Measurements from ENCODE around the gene SLC4A7. TPM values are rescaled to one million over a fixed set of nuclear protein-coding genes. Genes with fewer than 3 reads are reported as not detected.

The SLC4A7 gene
- total and polyA plus RNA-seq, 2 donors (not counting 1 experiment from before 2014, with no cell fraction given) = 9.4 to 46.9 TPM

DNA sequence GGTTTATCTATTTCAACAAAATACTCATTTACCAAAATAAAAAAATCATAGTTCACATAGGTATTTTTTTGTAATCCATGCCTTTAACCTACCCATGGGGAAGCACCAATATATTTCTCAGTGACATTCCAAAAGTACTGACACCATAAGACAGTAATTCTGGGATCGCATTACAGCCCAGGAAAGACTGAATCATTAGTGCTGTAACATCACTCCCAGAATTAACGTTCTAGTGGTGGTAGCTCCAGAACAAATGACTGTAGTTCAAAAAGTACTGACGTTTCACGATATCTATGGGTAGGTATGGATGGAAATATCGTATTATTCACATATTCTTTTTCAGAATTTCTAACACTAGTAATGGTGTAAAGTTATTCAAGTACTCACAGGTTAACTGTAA lies 60.7 kb downstream of the SLC4A7 start:
- ChIA-PET POLR2A (no interaction called here), CTCF (no interaction called here)
- no CpG with 5 or more reads among the region's 5 CpGs for WGBS (ENCODE audit: insufficient coverage)
- H4K20me1 ChIP-seq (ENCODE audit: control insufficient read depth, insufficient read depth, low read length, poor library complexity, severe bottlenecking) = no peaks in the 10 kb centered on the region
- H3K4me3 Mint-ChIP-seq = no peak overlapping the region
- no peak for DNase-seq
- H3K79me2 ChIP-seq (ENCODE audit: control insufficient read depth, insufficient read depth, low read length) = no peaks in the 10 kb centered on the region
- no peak overlapping the region for H3K4me3 ChIP-seq (ENCODE audit: control extremely low read depth in 1 of 5, extremely low read depth in 1 of 5, insufficient read depth in 1 of 5, low read depth in 2 of 5, low read length in 4 of 5)
- no peak overlapping the region for H3K9ac ChIP-seq (ENCODE audit: low read length)
- H3K4me1 Mint-ChIP-seq = no peaks in the 10 kb centered on the region
- no peak overlapping the region for H3K4me2 ChIP-seq (replicated peaks; ENCODE audit: low read depth, low read length, poor library complexity, severe bottlenecking)
- H3K27me3 Mint-ChIP-seq = no peaks in the 10 kb centered on the region
- no peak overlapping the region for H3K27ac ChIP-seq (ENCODE audit: low read length in 2 of 2)
- no peaks in the 10 kb centered on the region for H3K27me3 ChIP-seq (replicated peaks in 1 of 4; ENCODE audit: control extremely low read depth in 1 of 4, control insufficient read depth in 3 of 4, insufficient read depth in 4 of 4, low read length in 3 of 4)
- peaks cover 0 to 26% of the 10 kb centered on the region in 2 experiments for H3K36me3 ChIP-seq (replicated peaks in 1 of 2; ENCODE audit: control extremely low read depth in 1 of 2, control insufficient read depth in 1 of 2, extremely low read depth in 1 of 2, insufficient read depth in 2 of 2, low read length in 1 of 2)
- H3K4me1 ChIP-seq (ENCODE audit: control insufficient read depth in 2 of 2, insufficient read depth in 2 of 2, low read length in 2 of 2) = no peaks in the 10 kb centered on the region
- no peak for ATAC-seq (ENCODE audit: low read depth)
- no peaks in the 10 kb centered on the region for H3K9me3 Mint-ChIP-seq (ENCODE audit: insufficient read depth)
- TF ChIP-seq, protein P1, sequence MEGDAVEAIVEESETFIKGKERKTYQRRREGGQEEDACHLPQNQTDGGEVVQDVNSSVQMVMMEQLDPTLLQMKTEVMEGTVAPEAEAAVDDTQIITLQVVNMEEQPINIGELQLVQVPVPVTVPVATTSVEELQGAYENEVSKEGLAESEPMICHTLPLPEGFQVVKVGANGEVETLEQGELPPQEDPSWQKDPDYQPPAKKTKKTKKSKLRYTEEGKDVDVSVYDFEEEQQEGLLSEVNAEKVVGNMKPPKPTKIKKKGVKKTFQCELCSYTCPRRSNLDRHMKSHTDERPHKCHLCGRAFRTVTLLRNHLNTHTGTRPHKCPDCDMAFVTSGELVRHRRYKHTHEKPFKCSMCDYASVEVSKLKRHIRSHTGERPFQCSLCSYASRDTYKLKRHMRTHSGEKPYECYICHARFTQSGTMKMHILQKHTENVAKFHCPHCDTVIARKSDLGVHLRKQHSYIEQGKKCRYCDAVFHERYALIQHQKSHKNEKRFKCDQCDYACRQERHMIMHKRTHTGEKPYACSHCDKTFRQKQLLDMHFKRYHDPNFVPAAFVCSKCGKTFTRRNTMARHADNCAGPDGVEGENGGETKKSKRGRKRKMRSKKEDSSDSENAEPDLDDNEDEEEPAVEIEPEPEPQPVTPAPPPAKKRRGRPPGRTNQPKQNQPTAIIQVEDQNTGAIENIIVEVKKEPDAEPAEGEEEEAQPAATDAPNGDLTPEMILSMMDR (IDR thresholded peaks at IDR 0.05) = no peak
- TF ChIP-seq EZH2 (IDR thresholded peaks at IDR 0.05; ENCODE audit: borderline replicate concordance, insufficient read depth, low read depth, low read length, poor library complexity, severe bottlenecking) = no peak
- no peak overlapping the region for H3K27ac Mint-ChIP-seq
- no peak overlapping the region for H2AFZ ChIP-seq (ENCODE audit: insufficient read depth, low read depth, low read length, poor library complexity, severe bottlenecking)
- H3K9me3 ChIP-seq (ENCODE audit: control extremely low read depth in 1 of 3, control insufficient read depth in 2 of 3, insufficient read depth in 1 of 3, low read length in 2 of 3) = no peaks in the 10 kb centered on the region
- intact Hi-C loops (cut with micrococcal nuclease) = no loop called here

DNA sequence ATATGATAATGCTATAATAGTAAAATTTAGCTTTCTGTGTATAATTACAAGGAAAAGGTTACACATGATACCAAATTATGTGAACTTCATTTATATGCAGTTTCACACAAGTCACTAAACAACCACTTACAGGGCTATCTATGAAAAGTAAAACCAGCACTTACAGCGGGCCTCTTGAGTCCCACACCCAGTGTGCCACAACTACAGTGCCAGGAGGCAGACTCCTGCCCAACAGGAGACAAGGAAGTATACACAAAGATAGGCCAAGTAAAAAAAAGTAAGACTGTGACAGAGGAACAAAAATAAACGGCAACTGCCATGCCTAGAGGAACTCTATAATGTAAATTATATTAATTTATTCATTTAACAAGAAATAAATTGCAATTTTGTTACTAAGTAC lies 61.6 kb downstream of the SLC4A7 start:
- Histone ChIP-seq H3K27me3 (replicated peaks in 1 of 4; ENCODE audit: control extremely low read depth in 1 of 4, control insufficient read depth in 3 of 4, insufficient read depth in 4 of 4, low read length in 3 of 4) (no peaks in the 10 kb centered on the region), H3K79me2 (ENCODE audit: control insufficient read depth, insufficient read depth, low read length) (no peaks in the 10 kb centered on the region), H3K4me1 (ENCODE audit: control insufficient read depth in 2 of 2, insufficient read depth in 2 of 2, low read length in 2 of 2) (no peaks in the 10 kb centered on the region), H3K36me3 (replicated peaks in 1 of 2; ENCODE audit: control extremely low read depth in 1 of 2, control insufficient read depth in 1 of 2, extremely low read depth in 1 of 2, insufficient read depth in 2 of 2, low read length in 1 of 2) (peaks cover 4 to 33% of the 10 kb centered on the region in 2 experiments), H3K9me3 (ENCODE audit: control extremely low read depth in 1 of 3, control insufficient read depth in 2 of 3, insufficient read depth in 1 of 3, low read length in 2 of 3) (no peaks in the 10 kb centered on the region), H2AFZ (ENCODE audit: insufficient read depth, low read depth, low read length, poor library complexity, severe bottlenecking) (no peak overlapping the region), H3K4me3 (ENCODE audit: control extremely low read depth in 1 of 5, extremely low read depth in 1 of 5, insufficient read depth in 1 of 5, low read depth in 2 of 5, low read length in 4 of 5) (no peak overlapping the region), H3K27ac (ENCODE audit: low read length in 2 of 2) (no peak overlapping the region), H3K9ac (ENCODE audit: low read length) (no peak overlapping the region), H3K4me2 (replicated peaks; ENCODE audit: low read depth, low read length, poor library complexity, severe bottlenecking) (no peak overlapping the region), H4K20me1 (ENCODE audit: control insufficient read depth, insufficient read depth, low read length, poor library complexity, severe bottlenecking) (no peaks in the 10 kb centered on the region)
- no CpG with 5 or more reads among the region's 2 CpGs for WGBS (ENCODE audit: insufficient coverage)
- DNase-seq = no peak
- Mint-ChIP-seq H3K27me3 (no peaks in the 10 kb centered on the region), H3K27ac (no peak overlapping the region), H3K9me3 (ENCODE audit: insufficient read depth) (no peaks in the 10 kb centered on the region), H3K4me1 (no peaks in the 10 kb centered on the region), H3K4me3 (no peak overlapping the region)
- intact Hi-C loops (cut with micrococcal nuclease) = no loop called here
- no peak for ATAC-seq (ENCODE audit: low read depth)
- POLR2A ChIA-PET = no interaction called here
- TF ChIP-seq, protein P1 (IDR thresholded peaks at IDR 0.05) = no peak
- TF ChIP-seq EZH2 (IDR thresholded peaks at IDR 0.05; ENCODE audit: borderline replicate concordance, insufficient read depth, low read depth, low read length, poor library complexity, severe bottlenecking) = no peak
- CTCF ChIA-PET = no interaction called here
